Transverse colon (tissue), 4 donors: ENCODE measurements around the gene GLIS2. TPM values are rescaled to one million over a fixed set of nuclear protein-coding genes. Genes with fewer than 3 reads are reported as not detected.

Experiments used
- DNase-seq: peaks from one replicate; pipeline ENCODE4 v3.0.0-alpha.2; 2019
- H3K27ac ChIP-seq, 4 donors: fragments of 200-600 bp; sonication (generic); 2 replicates each; pipeline ENCODE4 v1.5.1; 2016 to 2018; ENCODE audit warnings: inconsistent platforms in 4 of 4
- H3K27me3 ChIP-seq: fragments of 200-600 bp; sonication (generic); 2 replicates; pipeline ENCODE4 v1.5.1; 2017; ENCODE audit warnings: inconsistent platforms
- H3K36me3 ChIP-seq, 4 donors: fragments of 200-600 bp; sonication (generic); 2 replicates each; pipeline ENCODE4 v1.5.1; 2017 to 2019; ENCODE audit warnings: inconsistent platforms in 4 of 4
- H3K4me1 ChIP-seq, 4 donors: fragments of 200-600 bp; sonication (generic); 2 replicates each; pipeline ENCODE4 v1.5.1; 2017 to 2020; ENCODE audit warnings: inconsistent platforms in 4 of 4
- H3K4me3 ChIP-seq, 4 donors: fragments of 200-600 bp; sonication (generic); 1 replicate in 1 of 4; 2 replicates in 3 of 4; pipeline versions ENCODE4 v1.5.1 to v1.6.1; 2017 to 2019; ENCODE audit warnings: inconsistent platforms in 4 of 4
- H3K9me3 ChIP-seq, 2 donors: fragments of 200-600 bp; sonication (generic); 2 replicates each; pipeline ENCODE4 v1.5.1; 2017 to 2019; ENCODE audit warnings: inconsistent platforms in 2 of 2
- EP300 ChIP-seq: sonication (generic); formaldehyde crosslinking; IDR thresholded peaks from one replicate; pipeline ENCODE4 v1.6.1; 2017; ENCODE audit warnings: antibody characterized with exemption, low read depth
- POLR2A ChIP-seq: fragments of 450-650 bp; IDR thresholded peaks from one replicate; pipeline ENCODE4 v1.6.1; 2016; ENCODE audit warnings: antibody characterized with exemption, mild to moderate bottlenecking, moderate library complexity
- POLR2AphosphoS5 ChIP-seq, 3 donors: sonication (generic); formaldehyde crosslinking; IDR thresholded peaks; one replicate each; pipeline ENCODE4 v1.6.1; 2016; ENCODE audit warnings: antibody characterized with exemption in 3 of 3
- WGBS, 2 donors: methylation state at CpG; one replicate each; pipeline ENCODE4 v1.1.5; 2018; ENCODE audit warnings: low coverage in 1 of 2; 5-methylcytosine and 5-hydroxymethylcytosine counted together
- in situ Hi-C, 4 donors: fragments of 200-750 bp; cut with MboI; loops; one replicate each; pipeline versions ENCODE4 v1.15.0 to v1.15.1; 2017; ENCODE audit warnings: low sequenced_read_pairs in 3 of 4, low pct_ligation_motif_present in 1 of 4, low pct_unique_long_range_greater_than_20kb in 1 of 4
- intact Hi-C: fragments of 100-400 bp; cut with DNase I; formaldehyde crosslinking; loops from one replicate; pipeline ENCODE4 v1.15.1; 2023; ENCODE audit warnings: low total_unique reads
- total RNA-seq, 4 donors: library from RNA; depleted of rRNA; stranded (reverse); fragments of >200 nt; gene quantifications; one replicate each; pipeline ENCODE4 v1.1.0, GENCODE V29; 2016
- TF ChIP-seq, protein P1 (sequence below), 5 experiments: fragments of 200-600 bp in 3 of 5; fragments of 450-650 bp in 2 of 5; sonication (generic) in 3 of 5; IDR thresholded peaks; 1 replicate in 2 of 5; 2 replicates in 3 of 5; pipeline ENCODE4 v1.5.1; 2016 to 2017; ENCODE audit warnings: antibody characterized with exemption in 5 of 5, inconsistent platforms in 3 of 5, mild to moderate bottlenecking in 2 of 5, moderate library complexity in 1 of 5

GLIS2 gene
- total RNA-seq, 4 donors from 2014 or later = 0.68 to 5.0 (median 1.8) TPM

DNA sequence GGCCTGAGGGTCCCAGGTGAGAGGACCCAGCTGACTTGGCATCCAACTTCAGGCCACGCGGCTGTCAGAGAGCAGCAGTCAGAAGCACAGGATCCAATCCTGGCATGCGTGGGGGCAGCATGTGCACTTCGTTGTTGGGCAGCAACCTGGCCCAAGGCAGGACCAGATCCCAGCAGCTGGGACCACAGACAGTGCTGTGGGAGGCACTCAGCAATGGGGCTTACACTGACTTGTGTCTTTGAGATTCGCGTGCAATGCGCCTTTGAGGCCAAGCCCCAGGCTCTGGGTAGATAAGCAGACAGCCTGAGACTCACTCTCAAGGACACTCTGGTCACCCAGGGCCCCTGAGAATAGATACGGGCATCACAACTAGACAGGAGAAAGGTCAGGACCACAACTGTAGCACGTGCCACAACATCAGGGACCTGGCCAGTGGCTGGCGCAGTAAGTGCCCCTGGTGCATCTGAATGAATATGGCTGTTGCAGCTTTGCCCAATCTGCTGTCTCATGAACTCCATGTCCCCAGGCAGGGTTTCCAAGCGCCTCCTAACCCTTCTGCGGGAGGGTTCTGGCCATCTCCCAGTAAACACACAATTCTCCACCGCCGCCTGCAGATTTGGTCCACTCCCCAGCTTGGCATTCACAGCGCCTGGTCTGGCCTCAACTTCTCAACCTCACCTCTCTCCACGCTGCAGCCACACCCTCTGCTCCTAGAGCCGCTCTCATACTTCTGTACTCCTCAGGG, 32.1 kb downstream of the GLIS2 start:
- TF ChIP-seq POLR2A (no peak), POLR2AphosphoS5 (IDR thresholded peaks at IDR 0.05) (no peak), EP300 (no peak)
- TF ChIP-seq, protein P1, sequence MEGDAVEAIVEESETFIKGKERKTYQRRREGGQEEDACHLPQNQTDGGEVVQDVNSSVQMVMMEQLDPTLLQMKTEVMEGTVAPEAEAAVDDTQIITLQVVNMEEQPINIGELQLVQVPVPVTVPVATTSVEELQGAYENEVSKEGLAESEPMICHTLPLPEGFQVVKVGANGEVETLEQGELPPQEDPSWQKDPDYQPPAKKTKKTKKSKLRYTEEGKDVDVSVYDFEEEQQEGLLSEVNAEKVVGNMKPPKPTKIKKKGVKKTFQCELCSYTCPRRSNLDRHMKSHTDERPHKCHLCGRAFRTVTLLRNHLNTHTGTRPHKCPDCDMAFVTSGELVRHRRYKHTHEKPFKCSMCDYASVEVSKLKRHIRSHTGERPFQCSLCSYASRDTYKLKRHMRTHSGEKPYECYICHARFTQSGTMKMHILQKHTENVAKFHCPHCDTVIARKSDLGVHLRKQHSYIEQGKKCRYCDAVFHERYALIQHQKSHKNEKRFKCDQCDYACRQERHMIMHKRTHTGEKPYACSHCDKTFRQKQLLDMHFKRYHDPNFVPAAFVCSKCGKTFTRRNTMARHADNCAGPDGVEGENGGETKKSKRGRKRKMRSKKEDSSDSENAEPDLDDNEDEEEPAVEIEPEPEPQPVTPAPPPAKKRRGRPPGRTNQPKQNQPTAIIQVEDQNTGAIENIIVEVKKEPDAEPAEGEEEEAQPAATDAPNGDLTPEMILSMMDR (IDR thresholded peaks at IDR 0.05) = no peak
- intact Hi-C loops = no loop called here
- no peak for DNase-seq
- in situ Hi-C loops = loop anchor here in 1 of 4 donors (25.0 kb wide), 1 partner anchor 161 kb away; no protein-coding TSS in a partner anchor
- Histone ChIP-seq H3K27ac (no peak overlapping the region), H3K4me1 (peaks cover 0 to 24% (median 19%) of the 10 kb centered on the region in 4 donors), H3K9me3 (no peaks in the 10 kb centered on the region), H3K27me3 (no peaks in the 10 kb centered on the region), H3K36me3 (no peaks in the 10 kb centered on the region), H3K4me3 (no peak overlapping the region)
- WGBS, 2 donors = 84 to 88% methylated on average over 3 to 15 of the region's 17 CpGs

DNA sequence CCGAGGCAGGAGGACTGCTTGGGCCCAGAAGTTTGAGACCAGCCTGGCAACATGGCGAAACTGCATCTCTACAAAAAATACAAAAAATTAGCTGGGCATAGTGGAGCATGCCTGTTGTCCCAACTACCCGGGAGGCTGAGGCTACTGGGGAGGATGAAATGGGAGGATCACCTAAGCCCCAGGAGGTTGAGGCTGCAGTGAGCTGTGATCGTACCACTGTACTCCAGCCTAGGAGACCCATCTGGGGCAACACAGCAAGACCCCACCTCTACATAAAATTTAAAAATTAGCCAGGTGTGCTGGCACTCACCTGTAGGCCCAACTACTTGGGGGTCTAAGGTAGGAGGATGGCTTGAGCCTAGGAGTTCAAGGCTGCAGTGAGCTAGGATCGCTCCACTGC, 33.5 kb downstream of the GLIS2 start:
- no peak for TF ChIP-seq POLR2A
- TF ChIP-seq POLR2AphosphoS5 (IDR thresholded peaks at IDR 0.05) = no peak
- TF ChIP-seq, protein P1 (IDR thresholded peaks at IDR 0.05) = no peak
- TF ChIP-seq EP300 = no peak
- H3K27me3 ChIP-seq = no peaks in the 10 kb centered on the region
- 95% methylated on average over 5 of the region's 5 CpGs; no CpG with 5 or more reads in 1 of the 2 donors for WGBS, 2 donors
- no peak overlapping the region for H3K27ac ChIP-seq
- intact Hi-C loops = no loop called here
- H3K36me3 ChIP-seq = no peaks in the 10 kb centered on the region
- no peak for DNase-seq
- in situ Hi-C loops = loop anchor here in 1 of 4 donors (25.0 kb wide), 1 partner anchor 162 kb away; no protein-coding TSS in a partner anchor
- peaks cover 0 to 24% (median 19%) of the 10 kb centered on the region in 4 donors for H3K4me1 ChIP-seq
- H3K4me3 ChIP-seq = no peak overlapping the region
- H3K9me3 ChIP-seq = no peaks in the 10 kb centered on the region

DNA sequence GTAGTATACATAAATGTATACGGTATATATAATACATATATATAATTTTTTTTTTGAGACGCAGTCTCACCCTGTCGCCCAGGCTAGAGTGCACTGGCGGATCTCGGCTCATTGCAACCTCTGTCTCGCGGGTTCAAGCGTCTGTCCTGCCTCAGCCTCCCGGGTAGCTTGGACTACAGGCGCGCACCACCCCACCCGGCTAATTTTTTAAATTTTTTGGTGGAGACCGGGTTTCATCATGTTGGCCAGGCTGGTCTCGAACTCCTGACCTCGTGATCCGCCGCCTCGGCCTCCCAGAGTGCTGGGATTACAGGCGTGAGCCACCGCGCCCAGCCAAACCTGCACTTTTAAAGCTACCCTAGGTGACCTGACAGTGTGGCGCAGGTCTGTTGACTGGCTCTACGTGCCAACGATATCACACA, 34.5 kb downstream of the GLIS2 start:
- in situ Hi-C loops = loop anchor here in 2 of 4 donors (10.0 kb wide), 2 partner anchors 54 to 64 kb away; partner anchors contain the start of gene CORO7 (in 1 of the 2)

More for the DNA sequence above, 34.5 kb downstream of the GLIS2 start:
- peaks cover 0 to 24% (median 19%) of the 10 kb centered on the region in 4 donors for H3K4me1 ChIP-seq
- H3K4me3 ChIP-seq = peak overlapping the region; percentile 82 to 100 (median 88)
- H3K27ac ChIP-seq = peak overlapping the region; percentile 87 to 94 (median 93)
- WGBS, 2 donors = 31 to 78% methylated on average over 1 to 24 of the region's 24 CpGs
- DNase-seq = no peak
- H3K27me3 ChIP-seq = no peaks in the 10 kb centered on the region
- no peaks in the 10 kb centered on the region for H3K9me3 ChIP-seq
- intact Hi-C loops = loop anchor here (10.0 kb wide), 1 partner anchor 744 kb away; the partner anchor contains the start of gene EEF2KMT
- no peaks in the 10 kb centered on the region for H3K36me3 ChIP-seq
- TF ChIP-seq POLR2AphosphoS5 (IDR thresholded peaks at IDR 0.05) = no peak
- TF ChIP-seq EP300 = no peak
- TF ChIP-seq POLR2A = no peak
- TF ChIP-seq, protein P1 (IDR thresholded peaks at IDR 0.05) = no peak
